HS-5 (cell line): Measurements from ENCODE around the gene DYTN.

Experiments used
- DNase-seq: peaks from one replicate; pipeline ENCODE4 v3.0.0-alpha.2; 2012; ENCODE audit warnings: low read depth

The DYTN gene

GRCh38 chr2:206698811-206699210 is 19.4 kb downstream of the DYTN start:
- no peak for DNase-seq

- DNase-seq = no peak
Observed at GRCh38 chr2:206696910-206697309, 21.3 kb downstream of the DYTN start.

GRCh38 chr2:206693399-206694137 is 24.6 kb downstream of the DYTN start:
- DNase-seq = peak; percentile 49

- DNase-seq = no peak
Observed at GRCh38 chr2:206692971-206693370, 25.2 kb downstream of the DYTN start.

- no peak for DNase-seq
Observed at GRCh38 chr2:206688990-206689389, 29.2 kb downstream of the DYTN start.

GRCh38 chr2:206688453-206688852 is 29.7 kb downstream of the DYTN start:
- no peak for DNase-seq

GRCh38 chr2:206683546-206683945 is 34.6 kb downstream of the DYTN start:
- DNase-seq = no peak

- DNase-seq = no peak
Observed at GRCh38 chr2:206670531-206671319, 47.5 kb downstream of the DYTN start.

GRCh38 chr2:206665251-206665650 is 52.9 kb downstream of the DYTN start:
- DNase-seq = no peak

GRCh38 chr2:206657087-206657486 is 61.1 kb downstream of the DYTN start:
- no peak for DNase-seq

GRCh38 chr2:206647985-206648384 is 70.2 kb downstream of the DYTN start:
- DNase-seq = no peak

GRCh38 chr2:206642075-206643025 is 75.8 kb downstream of the DYTN start, which contains the start of gene FAM237A:
Gene FAM237A, plus strand, starts transcription at chr2:206642487. Its CDS starts 1,750 bp downstream, at chr2:206644237.
- DNase-seq = no peak

GRCh38 chr2:206641226-206641625 is 77.0 kb downstream of the DYTN start:
- DNase-seq = no peak

- no peak for DNase-seq
Observed at GRCh38 chr2:206639636-206640035, 78.6 kb downstream of the DYTN start.

- no peak for DNase-seq
Observed at GRCh38 chr2:206635015-206635414, 83.2 kb downstream of the DYTN start.

GRCh38 chr2:206631340-206631739 is 86.9 kb downstream of the DYTN start:
- DNase-seq = no peak

GRCh38 chr2:206627632-206628031 is 90.6 kb downstream of the DYTN start:
- DNase-seq = no peak

GRCh38 chr2:206626108-206626507 is 92.1 kb downstream of the DYTN start:
- DNase-seq = no peak

- DNase-seq = no peak
Observed at GRCh38 chr2:206619011-206619410, 99.2 kb downstream of the DYTN start.

- DNase-seq = no peak
Observed at GRCh38 chr2:206616151-206616550, 102.0 kb downstream of the DYTN start.

- DNase-seq = no peak
Observed at GRCh38 chr2:206615417-206616089, 102.6 kb downstream of the DYTN start.

- DNase-seq = peak; percentile 22
Observed at GRCh38 chr2:206614811-206615210, 103.4 kb downstream of the DYTN start.
